Peyer's patch (tissue), 4 donors: ENCODE data around the gene B3GNT8. TPM values are rescaled to one million over a fixed set of nuclear protein-coding genes. Genes with fewer than 3 reads are reported as not detected.
A peak's percentile ranks its signal among the peaks of the same experiment; 100 is the strongest.

Source experiments
- DNase-seq, 3 donors: peaks; one replicate each; pipeline ENCODE4 v3.0.0-alpha.2; 2017 to 2019
- H3K27ac ChIP-seq, 4 donors: fragments of 200-600 bp; sonication (generic); one replicate each; pipeline ENCODE4 v1.5.1; 2016 to 2019
- H3K27me3 ChIP-seq, 2 donors: fragments of 200-600 bp; sonication (generic); one replicate each; pipeline ENCODE4 v1.5.1; 2019
- H3K36me3 ChIP-seq, 3 donors: fragments of 200-600 bp; sonication (generic); one replicate each; pipeline ENCODE4 v1.5.1; 2016 to 2019
- H3K4me1 ChIP-seq, 4 donors: fragments of 200-600 bp; sonication (generic); one replicate each; pipeline ENCODE4 v1.5.1; 2016 to 2019
- H3K4me3 ChIP-seq, 4 donors: fragments of 200-600 bp; sonication (generic); 1 replicate in 3 of 4; 2 replicates in 1 of 4; pipeline ENCODE4 v1.5.1; 2016 to 2019; ENCODE audit warnings: mild to moderate bottlenecking in 1 of 4
- H3K9me3 ChIP-seq, 4 donors: fragments of 200-600 bp; sonication (generic); one replicate each; pipeline ENCODE4 v1.5.1; 2016 to 2019; ENCODE audit warnings: mild to moderate bottlenecking in 1 of 4
- POLR2A ChIP-seq, 2 donors: fragments of 450-650 bp; IDR thresholded peaks; one replicate each; pipeline ENCODE4 v1.5.1; 2017; ENCODE audit warnings: antibody characterized with exemption in 2 of 2, mild to moderate bottlenecking in 2 of 2, moderate library complexity in 2 of 2
- total RNA-seq, 4 donors: library from RNA; depleted of rRNA; stranded (reverse); fragments of >200 nt; gene quantifications; one replicate each; pipeline ENCODE4 v1.1.0, GENCODE V29; 2016
- TF ChIP-seq, protein P1 (sequence below), 6 experiments: fragments of 450-650 bp in 4 of 6; fragments of 200-600 bp in 2 of 6; sonication (generic) in 1 of 6; IDR thresholded peaks; one replicate each; pipeline ENCODE4 v1.5.1; 2017 to 2019; ENCODE audit warnings: antibody characterized with exemption in 6 of 6, mild to moderate bottlenecking in 3 of 6, moderate library complexity in 1 of 6

Gene B3GNT8
- total RNA-seq, 4 donors from 2014 or later: 15.7 to 98.4 (median 62.8) TPM

DNA sequence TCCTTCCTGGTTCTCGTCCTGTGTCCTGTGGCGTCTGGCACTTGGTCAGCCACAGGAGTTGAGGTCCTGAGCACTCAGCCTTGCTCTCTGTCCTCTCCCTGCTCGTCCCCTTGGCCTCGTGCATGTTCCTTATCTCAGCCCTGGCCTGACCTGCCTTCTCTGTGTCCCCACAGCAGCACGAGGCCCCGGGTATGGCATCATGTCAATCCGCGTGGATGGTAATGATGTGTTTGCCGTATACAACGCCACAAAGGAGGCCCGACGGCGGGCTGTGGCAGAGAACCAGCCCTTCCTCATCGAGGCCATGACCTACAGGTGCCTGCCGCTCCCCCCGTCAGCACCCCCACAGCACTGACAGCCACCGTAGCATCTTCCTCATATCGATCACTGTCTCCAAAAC is 4.7 kb downstream of the B3GNT8 start:
- Histone ChIP-seq H3K4me3 (no peak overlapping the region), H3K4me1 (peaks cover 0 to 69% (median 6%) of the 10 kb centered on the region in 4 donors), H3K27me3 (no peaks in the 10 kb centered on the region), H3K36me3 (peaks cover 0 to 67% (median 2%) of the 10 kb centered on the region in 3 donors), H3K27ac (peak overlapping the region in 1 of 4 donors; percentile 73), H3K9me3 (no peaks in the 10 kb centered on the region)
- DNase-seq: no peak
- no peak for TF ChIP-seq POLR2A (IDR thresholded peaks at IDR 0.05)
- TF ChIP-seq, protein P1, sequence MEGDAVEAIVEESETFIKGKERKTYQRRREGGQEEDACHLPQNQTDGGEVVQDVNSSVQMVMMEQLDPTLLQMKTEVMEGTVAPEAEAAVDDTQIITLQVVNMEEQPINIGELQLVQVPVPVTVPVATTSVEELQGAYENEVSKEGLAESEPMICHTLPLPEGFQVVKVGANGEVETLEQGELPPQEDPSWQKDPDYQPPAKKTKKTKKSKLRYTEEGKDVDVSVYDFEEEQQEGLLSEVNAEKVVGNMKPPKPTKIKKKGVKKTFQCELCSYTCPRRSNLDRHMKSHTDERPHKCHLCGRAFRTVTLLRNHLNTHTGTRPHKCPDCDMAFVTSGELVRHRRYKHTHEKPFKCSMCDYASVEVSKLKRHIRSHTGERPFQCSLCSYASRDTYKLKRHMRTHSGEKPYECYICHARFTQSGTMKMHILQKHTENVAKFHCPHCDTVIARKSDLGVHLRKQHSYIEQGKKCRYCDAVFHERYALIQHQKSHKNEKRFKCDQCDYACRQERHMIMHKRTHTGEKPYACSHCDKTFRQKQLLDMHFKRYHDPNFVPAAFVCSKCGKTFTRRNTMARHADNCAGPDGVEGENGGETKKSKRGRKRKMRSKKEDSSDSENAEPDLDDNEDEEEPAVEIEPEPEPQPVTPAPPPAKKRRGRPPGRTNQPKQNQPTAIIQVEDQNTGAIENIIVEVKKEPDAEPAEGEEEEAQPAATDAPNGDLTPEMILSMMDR (IDR thresholded peaks at IDR 0.05): no peak

DNA sequence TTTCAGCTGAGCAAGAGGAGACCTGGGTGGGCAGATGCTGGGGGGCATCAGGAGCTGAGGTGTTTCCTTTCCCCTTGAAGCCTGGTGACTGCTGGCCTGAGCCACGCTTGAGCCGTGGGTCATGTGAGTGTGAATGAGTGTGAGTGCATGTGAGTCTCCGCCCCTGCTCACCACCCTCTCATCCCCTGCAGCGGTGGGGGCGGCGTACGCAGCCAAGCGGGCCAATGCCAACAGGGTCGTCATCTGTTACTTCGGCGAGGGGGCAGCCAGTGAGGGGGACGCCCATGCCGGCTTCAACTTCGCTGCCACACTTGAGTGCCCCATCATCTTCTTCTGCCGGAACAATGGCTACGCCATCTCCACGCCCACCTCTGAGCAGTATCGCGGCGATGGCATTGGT is 5.2 kb downstream of the B3GNT8 start:
- DNase-seq: peak in 1 of 3 donors; percentile 54
- H3K4me1 ChIP-seq: peaks cover 0 to 68% (median 4%) of the 10 kb centered on the region in 4 donors
- peak overlapping the region in 2 of 4 donors; percentile 60 to 73 for H3K27ac ChIP-seq
- no peak overlapping the region for H3K4me3 ChIP-seq
- no peaks in the 10 kb centered on the region for H3K27me3 ChIP-seq
- H3K9me3 ChIP-seq: no peaks in the 10 kb centered on the region
- TF ChIP-seq, protein P1 (IDR thresholded peaks at IDR 0.05): no peak
- TF ChIP-seq POLR2A (IDR thresholded peaks at IDR 0.05): no peak
- peaks cover 0 to 72% (median 2%) of the 10 kb centered on the region in 3 donors for H3K36me3 ChIP-seq

DNA sequence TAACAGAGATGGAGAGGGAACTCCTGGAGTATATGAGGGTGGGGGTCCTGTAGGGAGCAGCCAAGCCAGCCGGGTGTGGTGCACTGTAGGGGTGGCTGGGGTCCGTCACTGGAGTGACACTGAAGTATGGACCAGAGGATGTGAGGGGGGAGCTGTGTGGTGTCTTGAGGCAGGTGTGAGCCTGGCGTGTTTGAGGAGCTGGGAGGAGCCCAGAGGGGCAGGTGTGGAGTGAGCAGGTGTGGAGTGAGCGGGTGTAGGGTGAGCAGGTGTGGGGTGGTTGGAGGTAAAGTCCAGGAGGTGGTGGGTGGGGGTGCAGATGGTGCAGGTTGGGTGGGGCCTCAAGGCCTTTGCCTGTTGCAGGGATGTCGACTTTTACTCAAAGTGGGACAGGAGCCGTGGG is 5.9 kb downstream of the B3GNT8 start:
- DNase-seq: peak in 2 of 3 donors; percentile 73 to 82
- H3K4me1 ChIP-seq: peaks cover 0 to 61% (median 3%) of the 10 kb centered on the region in 4 donors
- H3K9me3 ChIP-seq: no peaks in the 10 kb centered on the region
- TF ChIP-seq, protein P1 (IDR thresholded peaks at IDR 0.05): no peak
- no peak for TF ChIP-seq POLR2A (IDR thresholded peaks at IDR 0.05)
- peaks cover 0 to 78% (median 2%) of the 10 kb centered on the region in 3 donors for H3K36me3 ChIP-seq
- peak overlapping the region in 2 of 4 donors; percentile 60 to 73 for H3K27ac ChIP-seq
- H3K4me3 ChIP-seq: no peak overlapping the region
- H3K27me3 ChIP-seq: no peaks in the 10 kb centered on the region

DNA sequence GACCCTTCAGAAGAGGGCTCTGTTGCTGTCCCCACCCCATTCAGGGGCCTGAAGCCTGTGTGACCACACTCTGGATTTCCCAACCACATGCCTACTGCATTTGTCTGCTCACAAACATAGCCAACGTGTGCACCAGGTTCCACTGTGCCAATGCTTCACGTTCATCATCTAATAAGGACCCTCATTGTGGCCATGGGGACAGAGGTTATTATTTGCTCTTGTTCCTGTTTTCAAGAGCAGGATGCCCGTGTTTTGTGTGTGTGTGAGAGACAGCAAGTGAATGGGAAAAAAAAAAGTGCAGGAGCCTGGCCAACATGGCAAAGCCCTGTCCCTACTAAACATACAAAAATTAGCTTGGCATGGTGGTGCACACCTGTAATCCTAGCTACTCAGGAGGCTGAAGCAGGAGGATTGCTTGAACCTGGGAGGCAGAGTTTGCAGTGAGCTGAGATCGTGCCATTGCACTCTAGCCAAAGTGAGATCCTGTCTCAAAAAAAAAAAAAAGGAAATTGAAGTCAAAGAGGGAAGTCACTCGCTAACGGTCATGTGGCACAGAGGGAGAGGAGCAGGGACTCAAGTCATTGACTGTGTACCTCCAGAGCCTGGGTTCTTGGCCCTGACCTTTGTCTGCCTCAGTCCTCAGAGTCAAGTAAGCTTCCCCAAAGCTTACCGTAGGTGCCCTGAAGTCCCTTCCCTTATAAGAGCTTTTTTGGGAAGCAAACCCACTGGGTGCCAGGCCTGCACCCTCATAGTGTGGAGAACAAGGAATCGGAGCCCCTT is 6.9 kb downstream of the B3GNT8 start:
- DNase-seq: no peak
- H3K4me1 ChIP-seq: peaks cover 0 to 54% (median 3%) of the 10 kb centered on the region in 4 donors
- H3K27me3 ChIP-seq: no peaks in the 10 kb centered on the region
- H3K27ac ChIP-seq: peak overlapping the region; percentile 25 to 73 (median 43)
- H3K9me3 ChIP-seq: no peaks in the 10 kb centered on the region
- no peak overlapping the region for H3K4me3 ChIP-seq
- TF ChIP-seq, protein P1 (IDR thresholded peaks at IDR 0.05): no peak
- TF ChIP-seq POLR2A (IDR thresholded peaks at IDR 0.05): no peak
- peaks cover 0 to 75% (median 2%) of the 10 kb centered on the region in 3 donors for H3K36me3 ChIP-seq

DNA sequence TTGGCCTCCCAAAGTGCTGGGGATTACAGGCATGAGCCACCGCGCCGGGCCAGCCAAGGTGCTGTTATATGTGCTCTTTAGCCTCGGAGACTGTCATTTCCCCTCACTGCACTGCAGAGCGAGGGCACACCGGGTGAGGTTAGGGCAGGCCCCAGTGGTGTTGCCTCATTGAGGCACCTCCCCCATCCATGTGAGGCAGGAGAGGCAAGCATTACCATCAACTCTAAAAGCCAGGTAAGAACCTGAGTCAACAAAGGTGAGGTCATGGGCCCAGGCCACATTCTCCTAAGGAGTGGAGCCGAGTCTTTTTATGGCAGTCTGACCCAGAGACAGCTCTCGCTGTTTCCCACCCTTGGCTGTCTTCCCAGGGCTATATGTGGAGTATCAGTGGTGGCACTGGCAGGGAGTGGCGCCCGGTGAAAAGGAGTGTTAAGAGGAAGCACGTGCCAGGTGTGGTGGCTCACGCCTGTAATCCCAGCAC is 10.9 kb downstream of the B3GNT8 start:
- peaks cover 0 to 84% (median 0%) of the 10 kb centered on the region in 3 donors for H3K36me3 ChIP-seq

More for the DNA sequence above, 10.9 kb downstream of the B3GNT8 start:
- peak in 1 of 2 donors; percentile 35 for TF ChIP-seq POLR2A (IDR thresholded peaks at IDR 0.05)
- TF ChIP-seq, protein P1 (IDR thresholded peaks at IDR 0.05): no peak
- Histone ChIP-seq H3K27ac (peak overlapping the region in 3 of 4 donors; percentile 27 to 72 (median 70)), H3K4me3 (no peak overlapping the region), H3K27me3 (no peaks in the 10 kb centered on the region), H3K4me1 (peaks cover 0 to 27% (median 3%) of the 10 kb centered on the region in 4 donors), H3K9me3 (no peaks in the 10 kb centered on the region)
- DNase-seq: peak in 2 of 3 donors; percentile 88 to 92
